Esophagus squamous epithelium (tissue), 4 donors: ENCODE data around the gene PGRMC2.

Source experiments
- CTCF ChIP-seq, 6 experiments: fragments of 450-650 bp in 4 of 6; fragments of 200-600 bp in 2 of 6; sonication (generic) in 2 of 6; IDR thresholded peaks; one replicate each; pipeline ENCODE4 v1.5.1; 2016 to 2019; ENCODE audit warnings: antibody characterized with exemption in 6 of 6, mild to moderate bottlenecking in 4 of 6, moderate library complexity in 4 of 6
- POLR2A ChIP-seq, 4 donors: fragments of 450-650 bp; IDR thresholded peaks; one replicate each; pipeline ENCODE4 v1.6.1; 2017; ENCODE audit warnings: antibody characterized with exemption in 4 of 4, mild to moderate bottlenecking in 4 of 4, moderate library complexity in 3 of 4

GRCh38 chr4:128285085-128285997 lies 2.3 kb downstream of the PGRMC2 start:
- TF ChIP-seq CTCF (IDR thresholded peaks at IDR 0.05) = no peak
- no peak for TF ChIP-seq POLR2A (IDR thresholded peaks at IDR 0.05)
